Measurements from ENCODE around the gene TGFBRAP1.

GRCh38 chr2:105254531-105255210 is 74.9 kb downstream of the TGFBRAP1 start:
- TF ChIP-seq ZFX (IDR thresholded peaks at IDR 0.05) (no peak), CTCF (conservative IDR thresholded peaks at IDR 0.05) (no peak)

Data from C4-2B (cell line).